GM18498 (cell line): Measurements from ENCODE around the gene SRC.

Experiments used
- ATAC-seq: cut with Tn5 transposase; IDR thresholded peaks from one replicate; pipeline ENCODE4 v1.9.1; 2021; ENCODE audit warnings: mild to moderate bottlenecking, moderate library complexity; ENCODE audit not compliant: unreplicated experiment

Gene SRC

GRCh38 chr20:37442547-37442946, 96.6 kb downstream of the SRC start:
- no peak for ATAC-seq

- no peak for ATAC-seq
Measured at GRCh38 chr20:37442986-37443385, 97.0 kb downstream of the SRC start.

GRCh38 chr20:37443596-37443995, 97.7 kb downstream of the SRC start:
- ATAC-seq = no peak

DNA sequence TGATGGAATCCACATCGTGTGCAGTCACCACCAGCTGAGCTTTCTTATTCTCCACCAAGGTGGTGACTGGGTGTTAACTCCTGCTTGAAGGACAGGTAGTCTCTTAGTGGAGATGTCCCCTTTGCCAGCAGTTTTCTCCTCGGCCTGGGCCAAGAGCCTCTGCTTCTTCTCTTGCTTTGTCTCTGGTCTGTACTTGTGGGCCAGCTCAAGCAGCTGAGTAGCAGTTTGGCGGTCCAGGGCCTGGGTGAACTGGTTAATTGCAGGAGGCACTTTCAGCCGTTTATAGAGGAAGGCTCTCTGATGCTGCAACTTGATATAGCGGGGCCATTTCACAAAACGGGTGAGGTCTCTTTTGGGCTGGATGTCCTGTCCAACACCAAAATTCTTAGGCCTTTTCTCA, 99.1 kb downstream of the SRC start:
- no peak for ATAC-seq

- ATAC-seq = no peak
Measured at GRCh38 chr20:37446286-37447032, 100.5 kb downstream of the SRC start.

GRCh38 chr20:37447688-37448087, 101.7 kb downstream of the SRC start:
- no peak for ATAC-seq

- no peak for ATAC-seq
Measured at GRCh38 chr20:37449276-37449675, 103.3 kb downstream of the SRC start.

DNA sequence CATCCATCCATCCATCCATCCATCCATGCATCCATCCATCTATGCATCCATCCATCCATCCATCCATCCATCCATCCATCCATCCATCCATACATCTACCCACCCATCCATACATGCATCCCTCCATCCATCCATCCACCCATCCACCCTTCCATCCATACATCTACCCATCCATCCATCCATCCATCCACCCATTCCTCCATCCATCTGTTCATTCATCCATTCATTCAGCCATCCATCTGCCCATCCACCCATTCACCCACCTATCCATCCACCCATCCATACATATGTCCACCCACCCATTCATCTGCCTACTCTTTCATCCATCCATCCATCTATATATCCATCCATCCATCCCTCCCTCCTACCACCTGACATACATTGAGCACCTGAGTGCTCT, 104.4 kb downstream of the SRC start:
- ATAC-seq = no peak

DNA sequence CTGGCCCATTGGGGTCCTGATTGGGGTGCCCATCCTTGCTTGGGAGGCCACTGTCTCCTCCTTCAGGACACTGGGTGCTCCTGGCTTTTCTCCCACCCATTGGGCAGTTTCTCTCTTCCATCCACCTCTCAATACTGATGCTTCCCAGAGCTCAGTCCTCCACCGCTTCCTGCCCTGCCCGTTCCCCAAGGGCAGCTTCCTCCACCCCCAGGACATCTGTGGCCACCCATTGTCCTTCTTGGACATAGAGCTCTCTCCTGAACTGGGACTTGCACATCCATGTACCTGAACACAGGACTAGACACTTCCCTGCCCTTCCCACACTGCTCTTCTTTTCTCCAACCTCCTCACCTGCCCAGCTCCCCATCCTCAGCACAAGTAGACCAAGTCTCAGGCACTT, 105.7 kb downstream of the SRC start:
- ATAC-seq = no peak

GRCh38 chr20:37452236-37452635, 106.3 kb downstream of the SRC start:
- ATAC-seq = no peak

GRCh38 chr20:37453288-37453687, 107.3 kb downstream of the SRC start:
- ATAC-seq = no peak

DNA sequence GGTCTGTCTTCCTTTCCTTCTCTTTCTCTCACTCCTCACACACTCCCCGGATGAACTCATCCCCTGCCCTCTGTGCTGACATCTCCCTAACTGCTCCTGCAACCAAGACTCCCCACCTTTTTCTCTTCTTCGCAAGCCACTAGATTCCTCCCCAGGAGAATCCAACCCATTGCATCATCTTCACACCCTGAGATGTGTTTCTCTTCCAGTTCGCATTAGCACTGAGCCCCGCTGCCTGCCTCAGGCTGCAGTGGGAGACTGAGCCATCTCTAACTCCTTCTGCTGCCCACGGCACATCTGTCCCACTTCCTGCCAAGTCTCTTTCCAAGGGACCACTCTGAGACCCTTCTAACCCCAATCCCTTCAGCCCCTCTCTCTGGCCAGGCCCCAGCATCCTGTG, 107.9 kb downstream of the SRC start:
- ATAC-seq = no peak

- ATAC-seq = no peak
Measured at GRCh38 chr20:37454636-37455385, 108.9 kb downstream of the SRC start.
